NB4 (cell line): Measurements from ENCODE around the gene C2orf92.

ENCODE experiments used
- DNase-seq: peaks from one replicate; pipeline ENCODE4 v3.0.0; 2010; ENCODE audit warnings: low read depth
- H3K4me3 ChIP-seq: one replicate; pipeline ENCODE4 v1.5.1; 2011; ENCODE audit warnings: mild to moderate bottlenecking, low read depth, low read length, moderate library complexity
- MYC ChIP-seq: IDR thresholded peaks from 2 replicates; pipeline ENCODE4 v1.6.1; 2011; ENCODE audit warnings: low read depth, low read length
- POLR2A ChIP-seq: IDR thresholded peaks from 2 replicates; pipeline ENCODE4 v1.6.1; 2011; ENCODE audit warnings: mild to moderate bottlenecking; ENCODE audit not compliant: insufficient read length; ENCODE audit errors: extremely low read depth
- TF ChIP-seq, protein P1 (sequence below): IDR thresholded peaks from one replicate; pipeline ENCODE4 v1.5.1; 2012; ENCODE audit warnings: low read depth, low read length
- TF ChIP-seq, protein P2 (sequence below): IDR thresholded peaks from 2 replicates; pipeline ENCODE4 v1.6.1; 2011; ENCODE audit warnings: low read depth, low read length

Gene C2orf92

DNA sequence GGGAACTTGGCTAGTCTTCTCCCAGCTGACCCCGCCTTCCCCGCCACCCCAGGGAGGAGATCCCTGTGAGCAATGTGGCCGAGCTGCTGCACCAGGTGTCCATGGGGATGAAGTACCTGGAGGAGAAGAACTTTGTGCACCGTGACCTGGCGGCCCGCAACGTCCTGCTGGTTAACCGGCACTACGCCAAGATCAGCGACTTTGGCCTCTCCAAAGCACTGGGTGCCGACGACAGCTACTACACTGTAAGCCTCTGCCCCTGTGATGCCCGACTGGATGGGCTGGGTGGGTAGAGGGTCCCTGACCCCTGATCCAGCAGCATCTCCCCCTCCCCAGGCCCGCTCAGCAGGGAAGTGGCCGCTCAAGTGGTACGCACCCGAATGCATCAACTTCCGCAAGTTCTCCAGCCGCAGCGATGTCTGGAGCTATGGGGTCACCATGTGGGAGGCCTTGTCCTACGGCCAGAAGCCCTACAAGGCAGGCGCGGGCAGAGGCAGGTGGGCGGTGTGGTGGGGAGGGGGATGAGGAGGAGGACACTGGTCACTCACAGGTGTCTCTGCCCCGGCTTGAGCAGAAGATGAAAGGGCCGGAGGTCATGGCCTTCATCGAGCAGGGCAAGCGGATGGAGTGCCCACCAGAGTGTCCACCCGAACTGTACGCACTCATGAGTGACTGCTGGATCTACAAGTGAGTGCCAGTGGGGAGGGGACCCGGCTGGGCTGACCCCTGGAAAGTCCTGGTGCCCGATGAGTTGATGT lies 68.1 kb downstream of the C2orf92 start:
- no peak overlapping the region for H3K4me3 ChIP-seq
- DNase-seq = no peak
- TF ChIP-seq, protein P1, sequence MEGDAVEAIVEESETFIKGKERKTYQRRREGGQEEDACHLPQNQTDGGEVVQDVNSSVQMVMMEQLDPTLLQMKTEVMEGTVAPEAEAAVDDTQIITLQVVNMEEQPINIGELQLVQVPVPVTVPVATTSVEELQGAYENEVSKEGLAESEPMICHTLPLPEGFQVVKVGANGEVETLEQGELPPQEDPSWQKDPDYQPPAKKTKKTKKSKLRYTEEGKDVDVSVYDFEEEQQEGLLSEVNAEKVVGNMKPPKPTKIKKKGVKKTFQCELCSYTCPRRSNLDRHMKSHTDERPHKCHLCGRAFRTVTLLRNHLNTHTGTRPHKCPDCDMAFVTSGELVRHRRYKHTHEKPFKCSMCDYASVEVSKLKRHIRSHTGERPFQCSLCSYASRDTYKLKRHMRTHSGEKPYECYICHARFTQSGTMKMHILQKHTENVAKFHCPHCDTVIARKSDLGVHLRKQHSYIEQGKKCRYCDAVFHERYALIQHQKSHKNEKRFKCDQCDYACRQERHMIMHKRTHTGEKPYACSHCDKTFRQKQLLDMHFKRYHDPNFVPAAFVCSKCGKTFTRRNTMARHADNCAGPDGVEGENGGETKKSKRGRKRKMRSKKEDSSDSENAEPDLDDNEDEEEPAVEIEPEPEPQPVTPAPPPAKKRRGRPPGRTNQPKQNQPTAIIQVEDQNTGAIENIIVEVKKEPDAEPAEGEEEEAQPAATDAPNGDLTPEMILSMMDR = no peak
- TF ChIP-seq POLR2A = no peak
- TF ChIP-seq, protein P2, sequence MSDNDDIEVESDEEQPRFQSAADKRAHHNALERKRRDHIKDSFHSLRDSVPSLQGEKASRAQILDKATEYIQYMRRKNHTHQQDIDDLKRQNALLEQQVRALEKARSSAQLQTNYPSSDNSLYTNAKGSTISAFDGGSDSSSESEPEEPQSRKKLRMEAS = no peak
- TF ChIP-seq MYC = no peak

DNA sequence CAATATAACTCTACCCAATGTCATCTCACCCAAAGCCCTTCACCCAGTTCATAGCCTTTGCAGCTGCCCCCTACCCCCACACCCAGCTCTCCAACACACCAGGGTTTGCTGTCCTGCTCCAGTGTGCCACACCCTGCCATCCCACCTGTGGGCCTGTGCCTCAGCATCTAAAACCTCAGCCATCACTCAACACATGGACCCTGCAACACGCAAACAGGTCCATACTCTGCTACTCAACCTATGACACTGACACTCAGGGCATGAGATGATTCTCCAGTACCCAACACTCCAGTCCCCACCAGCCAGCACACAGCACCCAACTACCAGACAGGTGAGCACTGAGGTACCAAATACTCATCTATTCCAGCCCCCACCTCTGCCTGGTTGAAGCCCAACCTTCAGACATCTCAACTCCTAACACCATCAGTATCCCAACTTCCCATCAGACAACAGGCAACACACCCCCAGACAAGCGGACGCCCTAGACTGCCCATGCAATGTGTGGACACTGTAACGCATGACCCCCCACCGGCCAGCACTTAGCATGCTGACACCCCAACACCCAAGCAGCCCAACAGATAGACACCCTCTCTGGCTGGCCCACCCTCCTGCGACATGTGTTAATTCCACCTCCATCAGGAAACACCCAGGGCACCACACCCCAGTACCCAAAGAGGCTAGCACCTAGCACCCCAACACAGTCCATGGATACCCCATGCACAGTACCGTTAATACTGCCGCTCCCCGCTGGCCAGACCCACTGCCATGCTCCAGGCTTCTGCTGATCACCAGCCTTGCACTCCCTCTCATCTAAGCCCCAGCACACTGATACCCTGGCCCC lies 68.9 kb downstream of the C2orf92 start:
- TF ChIP-seq, protein P2 = no peak
- TF ChIP-seq MYC (no peak), POLR2A (no peak)
- TF ChIP-seq, protein P1 = no peak
- H3K4me3 ChIP-seq = no peak overlapping the region
- no peak for DNase-seq

DNA sequence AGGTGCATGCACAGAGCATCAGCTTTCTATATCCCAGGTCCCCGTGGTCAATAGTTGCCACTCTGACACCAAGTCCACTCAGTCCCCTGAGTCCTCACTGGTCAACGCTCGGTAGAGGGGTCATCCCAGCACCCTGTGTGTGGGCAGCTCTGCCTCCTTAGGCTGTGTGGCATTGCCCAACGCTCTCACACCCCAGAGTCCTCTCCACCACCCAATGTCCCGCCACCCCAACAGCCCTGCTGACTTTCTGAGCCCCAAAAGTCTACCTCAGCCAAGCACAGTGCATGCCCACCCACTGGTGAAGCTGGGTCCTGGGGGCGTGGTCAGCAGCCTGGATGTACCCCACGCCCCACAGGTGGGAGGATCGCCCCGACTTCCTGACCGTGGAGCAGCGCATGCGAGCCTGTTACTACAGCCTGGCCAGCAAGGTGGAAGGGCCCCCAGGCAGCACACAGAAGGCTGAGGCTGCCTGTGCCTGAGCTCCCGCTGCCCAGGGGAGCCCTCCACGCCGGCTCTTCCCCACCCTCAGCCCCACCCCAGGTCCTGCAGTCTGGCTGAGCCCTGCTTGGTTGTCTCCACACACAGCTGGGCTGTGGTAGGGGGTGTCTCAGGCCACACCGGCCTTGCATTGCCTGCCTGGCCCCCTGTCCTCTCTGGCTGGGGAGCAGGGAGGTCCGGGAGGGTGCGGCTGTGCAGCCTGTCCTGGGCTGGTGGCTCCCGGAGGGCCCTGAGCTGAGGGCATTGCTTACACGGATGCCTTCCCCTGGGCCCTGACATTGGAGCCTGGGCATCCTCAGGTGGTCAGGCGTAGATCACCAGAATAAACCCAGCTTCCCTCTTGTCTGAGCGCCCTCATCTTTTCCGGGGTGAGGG lies 69.7 kb downstream of the C2orf92 start:
- no peak overlapping the region for H3K4me3 ChIP-seq
- no peak for DNase-seq

DNA sequence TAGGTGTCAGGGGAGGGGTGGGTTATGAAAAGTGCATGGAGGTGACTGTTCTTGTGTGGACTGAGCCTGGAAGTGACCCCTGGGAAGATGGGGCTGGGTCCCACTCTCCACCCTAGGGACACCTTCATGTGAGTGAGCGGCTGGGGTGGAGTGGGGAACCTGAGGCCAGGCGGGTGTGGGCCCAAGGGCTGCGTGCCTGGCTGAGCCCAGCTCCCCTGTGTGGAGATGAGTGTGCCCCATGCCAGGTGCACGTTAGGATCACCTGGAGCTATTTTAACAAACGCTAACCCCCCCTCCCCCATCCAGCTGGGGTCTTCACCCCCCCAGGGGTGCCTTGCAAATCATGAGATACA lies 70.4 kb downstream of the C2orf92 start:
- no peak for TF ChIP-seq MYC
- TF ChIP-seq, protein P1 = no peak
- DNase-seq = no peak
- H3K4me3 ChIP-seq = no peak overlapping the region

More for the DNA sequence above, 69.7 kb downstream of the C2orf92 start:
- TF ChIP-seq POLR2A = no peak
- no peak for TF ChIP-seq MYC

DNA sequence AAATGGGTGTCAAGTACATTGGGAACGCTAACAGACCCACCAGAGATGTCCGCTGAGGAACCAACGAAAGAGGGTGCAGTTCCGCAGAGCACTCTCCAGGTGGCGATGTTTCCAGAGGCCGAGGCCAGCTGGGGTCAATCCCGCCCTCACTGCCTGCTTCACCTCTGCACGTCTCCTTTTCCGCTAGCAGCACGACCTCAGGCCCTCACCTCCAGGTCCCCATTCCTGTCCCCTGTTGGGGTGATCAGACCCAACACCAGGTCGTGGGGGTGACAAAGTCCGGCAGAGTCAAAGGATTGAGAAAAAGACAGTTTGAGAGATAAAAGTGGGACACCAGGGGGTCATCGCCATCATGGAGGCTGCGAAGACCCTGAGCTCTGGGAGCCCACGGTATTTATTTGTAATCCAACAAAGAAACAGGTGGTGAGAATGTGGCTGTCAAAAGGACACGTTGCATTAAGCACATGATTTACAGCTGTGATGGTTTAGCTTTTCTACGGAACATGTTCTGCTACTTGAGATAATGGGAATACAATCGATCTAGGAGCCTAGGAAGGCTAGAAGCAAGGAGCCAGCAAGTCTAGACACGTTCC lies 71.2 kb downstream of the C2orf92 start:
- peak; percentile 65 for DNase-seq
- no peak overlapping the region for H3K4me3 ChIP-seq
- TF ChIP-seq, protein P1 = peak; percentile 93
- 0 out of 2 replicates have a peak, but pooled peaks have one; percentile 24 for TF ChIP-seq MYC
- TF ChIP-seq, protein P2 = no peak
